Neural cell (in vitro differentiated cells): Measurements from ENCODE around the gene E2F1.

ENCODE experiments used
- POLR2AphosphoS5 ChIP-seq: IDR thresholded peaks from 2 replicates; pipeline ENCODE4 v1.6.1; 2012
- TAF1 ChIP-seq: IDR thresholded peaks from 2 replicates; pipeline ENCODE4 v1.6.1; 2012; ENCODE audit warnings: low read depth
- TF ChIP-seq, protein P1 (sequence below): fragments of 450-650 bp; IDR thresholded peaks from 2 replicates; pipeline ENCODE4 v1.5.1; 2014; ENCODE audit warnings: antibody characterized with exemption, mild to moderate bottlenecking, moderate library complexity; ENCODE audit not compliant: poor library complexity, severe bottlenecking
- TF ChIP-seq, protein P2 (sequence below): IDR thresholded peaks from 2 replicates; pipeline ENCODE4 v1.6.1; 2012; ENCODE audit warnings: borderline replicate concordance

DNA sequence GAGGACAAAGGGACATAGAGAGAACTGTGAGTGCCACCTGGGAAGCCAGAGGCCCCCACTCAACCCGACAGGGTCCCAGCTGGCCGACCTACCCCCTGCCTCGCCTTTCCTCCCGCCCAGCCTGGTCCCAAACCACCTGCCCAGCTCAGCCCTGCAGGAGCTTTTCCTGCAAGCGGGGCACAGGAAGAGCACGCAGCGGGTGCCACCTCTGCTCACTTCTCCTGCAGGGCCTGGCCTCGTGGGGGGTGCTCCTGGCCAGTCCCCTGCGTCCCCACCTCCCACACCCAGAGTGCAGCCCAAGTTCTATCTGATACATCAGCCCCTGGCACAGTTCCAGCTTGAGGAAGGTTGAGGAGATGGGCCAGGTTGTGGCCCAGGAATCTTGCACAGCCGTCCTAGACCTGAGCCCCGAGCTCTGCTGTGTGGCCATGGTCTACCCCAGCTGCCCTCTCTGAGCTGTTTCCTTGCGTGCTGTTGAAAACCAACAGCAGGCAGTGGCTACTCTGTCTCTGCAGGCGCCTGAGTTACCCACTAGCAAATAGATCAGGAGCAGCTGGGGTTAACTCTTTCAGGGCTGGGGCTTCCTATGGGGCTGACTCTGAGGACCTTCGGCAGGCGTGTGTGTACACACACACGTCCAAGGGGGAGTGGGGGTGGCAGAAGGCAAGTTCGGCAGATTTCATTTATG lies 13.6 kb downstream of the E2F1 start:
- TF ChIP-seq, protein P1, sequence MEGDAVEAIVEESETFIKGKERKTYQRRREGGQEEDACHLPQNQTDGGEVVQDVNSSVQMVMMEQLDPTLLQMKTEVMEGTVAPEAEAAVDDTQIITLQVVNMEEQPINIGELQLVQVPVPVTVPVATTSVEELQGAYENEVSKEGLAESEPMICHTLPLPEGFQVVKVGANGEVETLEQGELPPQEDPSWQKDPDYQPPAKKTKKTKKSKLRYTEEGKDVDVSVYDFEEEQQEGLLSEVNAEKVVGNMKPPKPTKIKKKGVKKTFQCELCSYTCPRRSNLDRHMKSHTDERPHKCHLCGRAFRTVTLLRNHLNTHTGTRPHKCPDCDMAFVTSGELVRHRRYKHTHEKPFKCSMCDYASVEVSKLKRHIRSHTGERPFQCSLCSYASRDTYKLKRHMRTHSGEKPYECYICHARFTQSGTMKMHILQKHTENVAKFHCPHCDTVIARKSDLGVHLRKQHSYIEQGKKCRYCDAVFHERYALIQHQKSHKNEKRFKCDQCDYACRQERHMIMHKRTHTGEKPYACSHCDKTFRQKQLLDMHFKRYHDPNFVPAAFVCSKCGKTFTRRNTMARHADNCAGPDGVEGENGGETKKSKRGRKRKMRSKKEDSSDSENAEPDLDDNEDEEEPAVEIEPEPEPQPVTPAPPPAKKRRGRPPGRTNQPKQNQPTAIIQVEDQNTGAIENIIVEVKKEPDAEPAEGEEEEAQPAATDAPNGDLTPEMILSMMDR = no peak
- TF ChIP-seq POLR2AphosphoS5 (no peak), TAF1 (no peak)
- TF ChIP-seq, protein P2, sequence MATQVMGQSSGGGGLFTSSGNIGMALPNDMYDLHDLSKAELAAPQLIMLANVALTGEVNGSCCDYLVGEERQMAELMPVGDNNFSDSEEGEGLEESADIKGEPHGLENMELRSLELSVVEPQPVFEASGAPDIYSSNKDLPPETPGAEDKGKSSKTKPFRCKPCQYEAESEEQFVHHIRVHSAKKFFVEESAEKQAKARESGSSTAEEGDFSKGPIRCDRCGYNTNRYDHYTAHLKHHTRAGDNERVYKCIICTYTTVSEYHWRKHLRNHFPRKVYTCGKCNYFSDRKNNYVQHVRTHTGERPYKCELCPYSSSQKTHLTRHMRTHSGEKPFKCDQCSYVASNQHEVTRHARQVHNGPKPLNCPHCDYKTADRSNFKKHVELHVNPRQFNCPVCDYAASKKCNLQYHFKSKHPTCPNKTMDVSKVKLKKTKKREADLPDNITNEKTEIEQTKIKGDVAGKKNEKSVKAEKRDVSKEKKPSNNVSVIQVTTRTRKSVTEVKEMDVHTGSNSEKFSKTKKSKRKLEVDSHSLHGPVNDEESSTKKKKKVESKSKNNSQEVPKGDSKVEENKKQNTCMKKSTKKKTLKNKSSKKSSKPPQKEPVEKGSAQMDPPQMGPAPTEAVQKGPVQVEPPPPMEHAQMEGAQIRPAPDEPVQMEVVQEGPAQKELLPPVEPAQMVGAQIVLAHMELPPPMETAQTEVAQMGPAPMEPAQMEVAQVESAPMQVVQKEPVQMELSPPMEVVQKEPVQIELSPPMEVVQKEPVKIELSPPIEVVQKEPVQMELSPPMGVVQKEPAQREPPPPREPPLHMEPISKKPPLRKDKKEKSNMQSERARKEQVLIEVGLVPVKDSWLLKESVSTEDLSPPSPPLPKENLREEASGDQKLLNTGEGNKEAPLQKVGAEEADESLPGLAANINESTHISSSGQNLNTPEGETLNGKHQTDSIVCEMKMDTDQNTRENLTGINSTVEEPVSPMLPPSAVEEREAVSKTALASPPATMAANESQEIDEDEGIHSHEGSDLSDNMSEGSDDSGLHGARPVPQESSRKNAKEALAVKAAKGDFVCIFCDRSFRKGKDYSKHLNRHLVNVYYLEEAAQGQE = no peak
